ENCODE measurements around the gene SGTA.

GRCh38 chr19:2729943-2730818 is 52.9 kb downstream of the SGTA start:
- TF ChIP-seq, protein P1, sequence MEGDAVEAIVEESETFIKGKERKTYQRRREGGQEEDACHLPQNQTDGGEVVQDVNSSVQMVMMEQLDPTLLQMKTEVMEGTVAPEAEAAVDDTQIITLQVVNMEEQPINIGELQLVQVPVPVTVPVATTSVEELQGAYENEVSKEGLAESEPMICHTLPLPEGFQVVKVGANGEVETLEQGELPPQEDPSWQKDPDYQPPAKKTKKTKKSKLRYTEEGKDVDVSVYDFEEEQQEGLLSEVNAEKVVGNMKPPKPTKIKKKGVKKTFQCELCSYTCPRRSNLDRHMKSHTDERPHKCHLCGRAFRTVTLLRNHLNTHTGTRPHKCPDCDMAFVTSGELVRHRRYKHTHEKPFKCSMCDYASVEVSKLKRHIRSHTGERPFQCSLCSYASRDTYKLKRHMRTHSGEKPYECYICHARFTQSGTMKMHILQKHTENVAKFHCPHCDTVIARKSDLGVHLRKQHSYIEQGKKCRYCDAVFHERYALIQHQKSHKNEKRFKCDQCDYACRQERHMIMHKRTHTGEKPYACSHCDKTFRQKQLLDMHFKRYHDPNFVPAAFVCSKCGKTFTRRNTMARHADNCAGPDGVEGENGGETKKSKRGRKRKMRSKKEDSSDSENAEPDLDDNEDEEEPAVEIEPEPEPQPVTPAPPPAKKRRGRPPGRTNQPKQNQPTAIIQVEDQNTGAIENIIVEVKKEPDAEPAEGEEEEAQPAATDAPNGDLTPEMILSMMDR (IDR thresholded peaks at IDR 0.05; ENCODE audit: low read length), result no peak
- TF ChIP-seq EZH2 (optimal IDR thresholded peaks at IDR 0.05; ENCODE audit: low read depth, low read length), result no peak
